Measurements from ENCODE around the gene C7orf33. TPM values are rescaled to one million over a fixed set of nuclear protein-coding genes. Genes with fewer than 3 reads are reported as not detected.

The C7orf33 gene
- total and polyA plus RNA-seq, 4 donors: not detected

DNA sequence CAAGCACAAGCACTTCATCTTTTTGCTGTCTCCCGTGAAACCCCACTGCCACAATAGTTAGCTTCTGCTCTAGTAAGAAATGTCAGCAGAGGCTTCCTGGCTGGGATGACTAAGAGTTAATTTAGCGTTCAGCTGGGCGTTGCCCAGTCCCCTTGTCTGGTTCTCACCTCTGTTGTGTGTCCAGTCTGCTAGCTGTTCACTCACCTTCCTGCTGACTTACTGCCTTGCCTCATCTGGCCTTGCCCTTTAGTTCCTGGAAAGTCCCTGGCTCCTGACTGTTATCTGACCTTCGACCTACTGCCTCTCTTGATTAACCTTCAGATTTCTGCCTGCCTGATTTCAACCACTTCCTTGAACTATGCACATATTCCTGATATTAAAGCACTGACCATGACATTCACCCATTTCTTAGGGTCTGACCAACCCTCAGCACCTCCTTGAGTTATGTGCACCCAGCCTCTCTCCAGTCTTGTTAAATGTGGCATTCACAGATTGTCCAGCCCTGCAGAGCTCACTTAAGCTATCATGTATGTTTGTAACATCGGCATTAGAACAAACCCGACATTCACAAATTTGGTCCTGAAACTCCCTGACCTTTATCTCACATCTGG, 30.3 kb downstream of the C7orf33 start:
- H3K36me3 ChIP-seq (ENCODE audit: control insufficient read depth in 4 of 4, insufficient read depth in 3 of 4, low read depth in 1 of 4, low read length in 3 of 4): no peaks in the 10 kb centered on the region
- TF ChIP-seq NR2F2 (IDR thresholded peaks at IDR 0.05): peak; percentile 90
- peak in 1 of 2 donors; percentile 44 for TF ChIP-seq GABPA (IDR thresholded peaks at IDR 0.05 in 1 of 2, conservative IDR thresholded peaks at IDR 0.05 in 1 of 2)
- TF ChIP-seq, protein P1, sequence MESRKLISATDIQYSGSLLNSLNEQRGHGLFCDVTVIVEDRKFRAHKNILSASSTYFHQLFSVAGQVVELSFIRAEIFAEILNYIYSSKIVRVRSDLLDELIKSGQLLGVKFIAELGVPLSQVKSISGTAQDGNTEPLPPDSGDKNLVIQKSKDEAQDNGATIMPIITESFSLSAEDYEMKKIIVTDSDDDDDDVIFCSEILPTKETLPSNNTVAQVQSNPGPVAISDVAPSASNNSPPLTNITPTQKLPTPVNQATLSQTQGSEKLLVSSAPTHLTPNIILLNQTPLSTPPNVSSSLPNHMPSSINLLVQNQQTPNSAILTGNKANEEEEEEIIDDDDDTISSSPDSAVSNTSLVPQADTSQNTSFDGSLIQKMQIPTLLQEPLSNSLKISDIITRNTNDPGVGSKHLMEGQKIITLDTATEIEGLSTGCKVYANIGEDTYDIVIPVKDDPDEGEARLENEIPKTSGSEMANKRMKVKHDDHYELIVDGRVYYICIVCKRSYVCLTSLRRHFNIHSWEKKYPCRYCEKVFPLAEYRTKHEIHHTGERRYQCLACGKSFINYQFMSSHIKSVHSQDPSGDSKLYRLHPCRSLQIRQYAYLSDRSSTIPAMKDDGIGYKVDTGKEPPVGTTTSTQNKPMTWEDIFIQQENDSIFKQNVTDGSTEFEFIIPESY (IDR thresholded peaks at IDR 0.05): peak; percentile 60
- TF ChIP-seq FOXA2 (IDR thresholded peaks at IDR 0.05): peak; percentile 30
- TF ChIP-seq, protein P2, sequence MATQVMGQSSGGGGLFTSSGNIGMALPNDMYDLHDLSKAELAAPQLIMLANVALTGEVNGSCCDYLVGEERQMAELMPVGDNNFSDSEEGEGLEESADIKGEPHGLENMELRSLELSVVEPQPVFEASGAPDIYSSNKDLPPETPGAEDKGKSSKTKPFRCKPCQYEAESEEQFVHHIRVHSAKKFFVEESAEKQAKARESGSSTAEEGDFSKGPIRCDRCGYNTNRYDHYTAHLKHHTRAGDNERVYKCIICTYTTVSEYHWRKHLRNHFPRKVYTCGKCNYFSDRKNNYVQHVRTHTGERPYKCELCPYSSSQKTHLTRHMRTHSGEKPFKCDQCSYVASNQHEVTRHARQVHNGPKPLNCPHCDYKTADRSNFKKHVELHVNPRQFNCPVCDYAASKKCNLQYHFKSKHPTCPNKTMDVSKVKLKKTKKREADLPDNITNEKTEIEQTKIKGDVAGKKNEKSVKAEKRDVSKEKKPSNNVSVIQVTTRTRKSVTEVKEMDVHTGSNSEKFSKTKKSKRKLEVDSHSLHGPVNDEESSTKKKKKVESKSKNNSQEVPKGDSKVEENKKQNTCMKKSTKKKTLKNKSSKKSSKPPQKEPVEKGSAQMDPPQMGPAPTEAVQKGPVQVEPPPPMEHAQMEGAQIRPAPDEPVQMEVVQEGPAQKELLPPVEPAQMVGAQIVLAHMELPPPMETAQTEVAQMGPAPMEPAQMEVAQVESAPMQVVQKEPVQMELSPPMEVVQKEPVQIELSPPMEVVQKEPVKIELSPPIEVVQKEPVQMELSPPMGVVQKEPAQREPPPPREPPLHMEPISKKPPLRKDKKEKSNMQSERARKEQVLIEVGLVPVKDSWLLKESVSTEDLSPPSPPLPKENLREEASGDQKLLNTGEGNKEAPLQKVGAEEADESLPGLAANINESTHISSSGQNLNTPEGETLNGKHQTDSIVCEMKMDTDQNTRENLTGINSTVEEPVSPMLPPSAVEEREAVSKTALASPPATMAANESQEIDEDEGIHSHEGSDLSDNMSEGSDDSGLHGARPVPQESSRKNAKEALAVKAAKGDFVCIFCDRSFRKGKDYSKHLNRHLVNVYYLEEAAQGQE (IDR thresholded peaks at IDR 0.05): peak; percentile 62
- TF ChIP-seq JUND (IDR thresholded peaks at IDR 0.05): peak; percentile 81 to 89
- TF ChIP-seq HNF4G (IDR thresholded peaks at IDR 0.05): peak; percentile 43
- peak; percentile 71 for TF ChIP-seq YY1 (IDR thresholded peaks at IDR 0.05)
- TF ChIP-seq EGR1 (IDR thresholded peaks at IDR 0.05; ENCODE audit: low read depth in 2 of 2): peak; percentile 73 to 84
- peak; percentile 78 for TF ChIP-seq FOXA1 (IDR thresholded peaks at IDR 0.05)
- peak; percentile 96 for TF ChIP-seq SP1 (IDR thresholded peaks at IDR 0.05)
- no peak for TF ChIP-seq TAF1 (conservative IDR thresholded peaks at IDR 0.05)
- TF ChIP-seq RXRA (IDR thresholded peaks at IDR 0.05): peak; percentile 97 to 98
- TF ChIP-seq, protein P3, sequence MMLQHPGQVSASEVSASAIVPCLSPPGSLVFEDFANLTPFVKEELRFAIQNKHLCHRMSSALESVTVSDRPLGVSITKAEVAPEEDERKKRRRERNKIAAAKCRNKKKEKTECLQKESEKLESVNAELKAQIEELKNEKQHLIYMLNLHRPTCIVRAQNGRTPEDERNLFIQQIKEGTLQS (IDR thresholded peaks at IDR 0.05): peak; percentile 79
- peak; percentile 91 to 94 for TF ChIP-seq HNF4A (conservative IDR thresholded peaks at IDR 0.05)
- TF ChIP-seq, protein P4, sequence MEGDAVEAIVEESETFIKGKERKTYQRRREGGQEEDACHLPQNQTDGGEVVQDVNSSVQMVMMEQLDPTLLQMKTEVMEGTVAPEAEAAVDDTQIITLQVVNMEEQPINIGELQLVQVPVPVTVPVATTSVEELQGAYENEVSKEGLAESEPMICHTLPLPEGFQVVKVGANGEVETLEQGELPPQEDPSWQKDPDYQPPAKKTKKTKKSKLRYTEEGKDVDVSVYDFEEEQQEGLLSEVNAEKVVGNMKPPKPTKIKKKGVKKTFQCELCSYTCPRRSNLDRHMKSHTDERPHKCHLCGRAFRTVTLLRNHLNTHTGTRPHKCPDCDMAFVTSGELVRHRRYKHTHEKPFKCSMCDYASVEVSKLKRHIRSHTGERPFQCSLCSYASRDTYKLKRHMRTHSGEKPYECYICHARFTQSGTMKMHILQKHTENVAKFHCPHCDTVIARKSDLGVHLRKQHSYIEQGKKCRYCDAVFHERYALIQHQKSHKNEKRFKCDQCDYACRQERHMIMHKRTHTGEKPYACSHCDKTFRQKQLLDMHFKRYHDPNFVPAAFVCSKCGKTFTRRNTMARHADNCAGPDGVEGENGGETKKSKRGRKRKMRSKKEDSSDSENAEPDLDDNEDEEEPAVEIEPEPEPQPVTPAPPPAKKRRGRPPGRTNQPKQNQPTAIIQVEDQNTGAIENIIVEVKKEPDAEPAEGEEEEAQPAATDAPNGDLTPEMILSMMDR (IDR thresholded peaks at IDR 0.05; ENCODE audit: low read depth, low read length, missing input control): no peak
- TF ChIP-seq, protein P5, sequence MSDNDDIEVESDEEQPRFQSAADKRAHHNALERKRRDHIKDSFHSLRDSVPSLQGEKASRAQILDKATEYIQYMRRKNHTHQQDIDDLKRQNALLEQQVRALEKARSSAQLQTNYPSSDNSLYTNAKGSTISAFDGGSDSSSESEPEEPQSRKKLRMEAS (IDR thresholded peaks at IDR 0.05): peak; percentile 96
- TF ChIP-seq RAD21 (IDR thresholded peaks at IDR 0.05): peak; percentile 38 to 58
- no peak overlapping the region for H3K4me3 ChIP-seq (ENCODE audit: low read depth in 1 of 3, low read length in 3 of 3)
- no peaks in the 10 kb centered on the region for H3K27me3 ChIP-seq (ENCODE audit: control insufficient read depth in 4 of 4, insufficient read depth in 4 of 4, low read length in 3 of 4)
- no peak overlapping the region for H3K9ac ChIP-seq (ENCODE audit: low read depth in 1 of 2, low read length in 2 of 2)
- WGBS: 29% methylated on average over 6 of the region's 6 CpGs
- no peaks in the 10 kb centered on the region for H3K9me3 ChIP-seq (ENCODE audit: control insufficient read depth in 4 of 4, low read length in 3 of 4)
- no peak for DNase-seq (ENCODE audit: low spot score)
- H3K27ac ChIP-seq (ENCODE audit: low read depth in 1 of 2, low read length in 2 of 2): peak overlapping the region; percentile 71 to 72
- peaks cover 4 to 25% (median 16%) of the 10 kb centered on the region in 4 donors for H3K4me1 ChIP-seq (ENCODE audit: control insufficient read depth in 4 of 4, insufficient read depth in 4 of 4, low read length in 3 of 4)

All from liver (tissue), 9 donors.